NCI-H345 treated with DMSO at 0.1 percent for 48 hours (cell line): ENCODE results near the gene EPHB1.
"Not testable (repeated sequence)": the region's sequence is repeated elsewhere in the genome, so short reads cannot be mapped to it uniquely, and the experiment has no call there.

Experiments used
- DNase-seq: peaks from one replicate; lab custom pipeline; 2025; ENCODE audit not compliant: unreplicated experiment; lab: John Stamatoyannopoulos, UW

The EPHB1 gene

GRCh38 chr3:135182364-135182998 lies 387.4 kb downstream of the EPHB1 start:
- DNase-seq: no peak

- DNase-seq: no peak
Measured at GRCh38 chr3:135190658-135191057, 395.6 kb downstream of the EPHB1 start.

- DNase-seq: no peak
Measured at GRCh38 chr3:135191708-135192107, 396.6 kb downstream of the EPHB1 start.

- DNase-seq: no peak
Measured at GRCh38 chr3:135192929-135193328, 397.9 kb downstream of the EPHB1 start.

GRCh38 chr3:135197246-135197645 lies 402.2 kb downstream of the EPHB1 start:
- no peak for DNase-seq

GRCh38 chr3:135197856-135198255 lies 402.8 kb downstream of the EPHB1 start:
- no peak for DNase-seq

GRCh38 chr3:135199137-135199536 lies 404.1 kb downstream of the EPHB1 start:
- DNase-seq: no peak

GRCh38 chr3:135203026-135203425 lies 408.0 kb downstream of the EPHB1 start:
- no peak for DNase-seq

- no peak for DNase-seq
Measured at GRCh38 chr3:135213213-135213612, 418.2 kb downstream of the EPHB1 start.

GRCh38 chr3:135213822-135214221 lies 418.8 kb downstream of the EPHB1 start:
- no peak for DNase-seq

- DNase-seq: no peak
Measured at GRCh38 chr3:135214400-135214799, 419.3 kb downstream of the EPHB1 start.

GRCh38 chr3:135215516-135215915 lies 420.5 kb downstream of the EPHB1 start:
- DNase-seq: no peak

- no peak for DNase-seq
Measured at GRCh38 chr3:135216659-135217058, 421.6 kb downstream of the EPHB1 start.

GRCh38 chr3:135217730-135218129 lies 422.7 kb downstream of the EPHB1 start:
- DNase-seq: no peak

GRCh38 chr3:135218304-135218703 lies 423.2 kb downstream of the EPHB1 start:
- DNase-seq: no peak

- DNase-seq: no peak
Measured at GRCh38 chr3:135218782-135219181, 423.7 kb downstream of the EPHB1 start.

GRCh38 chr3:135224815-135225362 lies 429.8 kb downstream of the EPHB1 start:
- DNase-seq: no peak

- no peak for DNase-seq
Measured at GRCh38 chr3:135226057-135226456, 431.0 kb downstream of the EPHB1 start.

GRCh38 chr3:135228201-135228600 lies 433.1 kb downstream of the EPHB1 start:
- no peak for DNase-seq

- DNase-seq: peak; percentile 77
Measured at GRCh38 chr3:135229018-135229495, 434.0 kb downstream of the EPHB1 start.

GRCh38 chr3:135231737-135232136 lies 436.7 kb downstream of the EPHB1 start:
- DNase-seq: no peak

- DNase-seq: no peak
Measured at GRCh38 chr3:135232226-135232625, 437.2 kb downstream of the EPHB1 start.

GRCh38 chr3:135233476-135233875 lies 438.4 kb downstream of the EPHB1 start:
- DNase-seq: not testable (repeated sequence)
